Memory B cell (primary cell): ENCODE data around the gene DKKL1.

Source experiments
- ATAC-seq: fragments of 150-1000 bp; cut with Tn5 transposase; 2 replicates; pipeline ENCODE4 v1.10.0; 2021; ENCODE audit warnings: low read depth, mild to moderate bottlenecking, moderate library complexity
- DNase-seq, 2 donors: peaks; one replicate each; pipeline ENCODE4 v3.0.0; 2022; ENCODE audit warnings: low spot score in 2 of 2
- H3K27ac Mint-ChIP-seq: one replicate; pipeline ENCODE4 v1.8.0; 2022; ENCODE audit warnings: mild to moderate bottlenecking, moderate library complexity, mixed read lengths
- H3K27me3 Mint-ChIP-seq: one replicate; pipeline ENCODE4 v1.8.0; 2022; ENCODE audit warnings: mixed read lengths
- H3K36me3 Mint-ChIP-seq: one replicate; pipeline ENCODE4 v1.8.0; 2022; ENCODE audit warnings: mild to moderate bottlenecking, mixed read lengths
- H3K4me1 Mint-ChIP-seq: one replicate; pipeline ENCODE4 v1.8.0; 2022; ENCODE audit warnings: mixed read lengths
- H3K4me3 Mint-ChIP-seq: one replicate; pipeline ENCODE4 v1.8.0; 2022; ENCODE audit warnings: mild to moderate bottlenecking, moderate library complexity, mixed read lengths
- H3K9me3 Mint-ChIP-seq: one replicate; pipeline ENCODE4 v1.8.0; 2022; ENCODE audit warnings: mixed read lengths

DKKL1 gene

DNA sequence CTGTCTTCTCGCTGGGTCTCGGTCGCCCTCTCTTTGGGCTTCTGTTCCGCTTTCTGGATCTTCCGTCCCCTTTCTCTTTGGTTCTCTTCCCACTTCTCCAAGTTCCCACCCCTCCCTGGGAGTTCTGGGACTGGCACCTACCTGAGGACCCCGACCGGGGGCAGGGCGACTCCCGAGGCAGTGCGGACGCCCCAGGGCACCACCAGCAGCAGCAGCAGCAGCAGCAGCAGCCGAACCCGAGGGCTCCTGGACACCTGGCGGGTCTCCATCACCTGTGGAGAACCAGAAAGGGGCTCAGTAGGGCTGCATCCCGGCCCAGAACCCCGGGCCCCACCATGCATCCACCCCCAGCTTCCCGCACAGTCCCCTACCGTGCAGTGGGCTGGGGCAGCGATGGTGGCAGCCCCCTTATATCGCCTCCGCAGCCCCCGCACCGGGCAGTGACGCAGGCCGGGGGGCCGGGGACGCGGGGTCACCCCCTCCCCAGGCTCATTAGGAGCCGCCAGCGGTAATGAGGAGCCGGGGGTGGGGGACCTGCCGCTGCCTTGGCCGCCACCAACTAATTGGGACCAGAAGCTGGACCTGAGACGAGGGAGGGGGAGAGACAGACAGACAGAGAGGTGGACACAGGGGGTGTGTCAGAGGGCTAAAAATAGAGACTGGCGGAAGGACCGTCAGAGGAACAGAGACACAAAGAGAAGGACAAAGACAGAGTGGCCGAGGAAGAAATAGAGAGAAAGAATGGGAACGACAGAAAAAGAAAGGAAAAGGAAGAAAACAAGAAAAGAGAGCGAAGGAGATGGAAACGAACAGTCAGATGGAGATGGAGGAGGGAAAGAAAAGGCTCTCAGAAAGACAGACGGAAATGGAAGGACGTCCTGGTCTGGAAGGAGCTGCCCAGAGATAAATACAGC lies 59.7 kb downstream of the DKKL1 start, which contains the start of gene PTH2:
TSS of gene PTH2 (minus strand) at position 371 of the 914 bp plus-strand sequence. CDS start at position 269, 102 bp downstream.
- Mint-ChIP-seq H3K4me1 (peaks cover 41% of the 10 kb centered on the region), H3K27ac (no peak within 1 kb of the TSS)

GRCh38 chr19:49423985-49424303 lies 60.3 kb downstream of the DKKL1 start:
- no peak overlapping the region for H3K4me3 Mint-ChIP-seq
- DNase-seq (no peak), ATAC-seq (no peak)
- H3K27ac Mint-ChIP-seq = no peak overlapping the region
- peaks cover 63% of the 10 kb centered on the region for H3K27me3 Mint-ChIP-seq
- no peaks in the 10 kb centered on the region for H3K9me3 Mint-ChIP-seq
- peaks cover 4% of the 10 kb centered on the region for H3K36me3 Mint-ChIP-seq
- peaks cover 44% of the 10 kb centered on the region for H3K4me1 Mint-ChIP-seq

More for the DNA sequence above, 59.7 kb downstream of the DKKL1 start, which contains the start of gene PTH2:
- H3K36me3 Mint-ChIP-seq = peaks cover 4% of the 10 kb centered on the region
- H3K27me3 Mint-ChIP-seq = peaks cover 63% of the 10 kb centered on the region
- no peak for DNase-seq
- H3K9me3 Mint-ChIP-seq = no peaks in the 10 kb centered on the region
- H3K4me3 Mint-ChIP-seq = peak within 1 kb of the TSS; percentile 75
- peak; percentile 34 for ATAC-seq
